ENCODE results near the gene TTC22. TPM values are rescaled to one million over a fixed set of nuclear protein-coding genes. Genes with fewer than 3 reads are reported as not detected.

The TTC22 gene
- total RNA-seq, 1 experiment from 2014 or later = 1.8 TPM

DNA sequence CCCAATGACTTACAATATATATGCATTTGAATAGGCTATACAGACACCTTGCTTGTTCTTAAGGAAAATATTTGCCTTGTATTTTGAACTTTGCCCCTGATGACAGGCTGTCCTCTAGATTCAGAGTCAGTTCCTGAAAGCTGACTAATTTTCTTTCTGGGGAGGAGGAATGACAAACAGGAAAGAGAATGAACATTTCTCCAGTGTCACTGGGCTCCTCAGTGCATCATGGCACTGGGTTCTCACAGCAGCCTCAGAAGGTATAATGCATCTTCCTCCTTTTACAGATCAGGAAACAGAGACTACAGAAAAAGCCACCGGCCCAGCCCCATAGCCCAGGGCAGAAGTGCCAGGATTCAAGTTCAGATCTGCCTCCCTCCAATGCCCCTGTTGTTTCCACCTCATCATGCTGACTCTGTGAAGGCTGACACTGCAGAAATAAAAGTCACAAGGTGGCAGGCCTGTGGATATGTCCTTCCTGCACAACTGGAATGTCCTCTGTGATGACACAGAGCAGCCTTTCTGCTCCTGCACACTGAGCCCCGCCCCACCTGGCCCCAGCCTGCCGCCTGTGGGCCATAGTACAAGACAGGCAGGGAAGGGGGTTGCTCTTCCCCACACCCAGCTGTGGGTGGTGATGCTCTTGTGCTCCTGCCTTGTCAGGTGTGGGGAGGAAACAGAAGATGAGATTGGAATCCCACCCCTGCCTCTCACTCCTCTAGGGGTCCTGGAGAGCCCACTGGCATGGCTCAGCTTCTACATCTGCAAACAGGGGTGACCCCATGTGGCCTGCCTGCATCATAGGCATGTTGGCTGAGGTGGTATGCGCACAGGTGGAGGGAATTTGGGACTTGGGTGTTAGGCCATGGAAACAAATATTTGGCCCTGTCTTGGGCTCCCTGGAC, 6.4 kb downstream of the TTC22 start (continued):
- TF ChIP-seq, protein P1, sequence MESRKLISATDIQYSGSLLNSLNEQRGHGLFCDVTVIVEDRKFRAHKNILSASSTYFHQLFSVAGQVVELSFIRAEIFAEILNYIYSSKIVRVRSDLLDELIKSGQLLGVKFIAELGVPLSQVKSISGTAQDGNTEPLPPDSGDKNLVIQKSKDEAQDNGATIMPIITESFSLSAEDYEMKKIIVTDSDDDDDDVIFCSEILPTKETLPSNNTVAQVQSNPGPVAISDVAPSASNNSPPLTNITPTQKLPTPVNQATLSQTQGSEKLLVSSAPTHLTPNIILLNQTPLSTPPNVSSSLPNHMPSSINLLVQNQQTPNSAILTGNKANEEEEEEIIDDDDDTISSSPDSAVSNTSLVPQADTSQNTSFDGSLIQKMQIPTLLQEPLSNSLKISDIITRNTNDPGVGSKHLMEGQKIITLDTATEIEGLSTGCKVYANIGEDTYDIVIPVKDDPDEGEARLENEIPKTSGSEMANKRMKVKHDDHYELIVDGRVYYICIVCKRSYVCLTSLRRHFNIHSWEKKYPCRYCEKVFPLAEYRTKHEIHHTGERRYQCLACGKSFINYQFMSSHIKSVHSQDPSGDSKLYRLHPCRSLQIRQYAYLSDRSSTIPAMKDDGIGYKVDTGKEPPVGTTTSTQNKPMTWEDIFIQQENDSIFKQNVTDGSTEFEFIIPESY (IDR thresholded peaks at IDR 0.05; ENCODE audit: extremely low read depth, insufficient replicate concordance, low read length) = no peak

DNA sequence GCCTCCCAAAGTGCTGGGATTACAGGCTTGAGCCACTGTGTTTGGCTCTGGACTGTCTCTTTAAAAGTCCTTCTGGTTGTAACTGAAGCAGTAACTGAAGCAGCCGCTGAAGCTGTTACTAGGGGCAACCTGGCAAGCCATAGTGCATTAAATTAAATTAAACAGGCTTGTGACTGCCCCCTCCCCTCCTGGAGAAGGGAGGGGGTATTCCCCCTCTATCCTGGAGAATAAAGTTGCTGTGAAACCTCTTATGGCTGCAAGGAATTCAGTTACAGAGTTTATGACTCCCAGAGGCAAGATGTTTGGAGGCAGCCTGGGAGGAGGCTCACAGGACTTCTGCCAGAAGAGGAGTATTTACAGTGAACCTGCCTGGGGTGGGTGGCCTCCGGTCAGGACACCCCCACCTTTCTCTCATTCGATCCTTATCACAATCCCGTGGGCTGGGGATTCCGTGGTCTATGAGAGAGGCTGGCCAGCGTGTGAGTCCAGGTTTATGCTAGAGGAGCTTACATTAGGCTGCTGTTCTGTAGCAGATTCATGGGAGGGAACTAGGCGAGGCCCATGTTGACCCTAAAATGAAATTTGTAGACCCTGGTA, 8.3 kb downstream of the TTC22 start:
- no peak overlapping the region for H2AFZ ChIP-seq (ENCODE audit: low read depth, low read length, poor library complexity, severe bottlenecking)
- no peak for TF ChIP-seq EZH2phosphoT487 (IDR thresholded peaks at IDR 0.05; ENCODE audit: borderline replicate concordance)
- TF ChIP-seq SIN3A (IDR thresholded peaks at IDR 0.05; ENCODE audit: low read depth) = no peak
- TF ChIP-seq ZFX (IDR thresholded peaks at IDR 0.05) = no peak
- no peak for TF ChIP-seq ZNF274 (IDR thresholded peaks at IDR 0.05; ENCODE audit: low read depth, low read length)
- no peak for TF ChIP-seq YY1 (IDR thresholded peaks at IDR 0.05; ENCODE audit: extremely low read depth, insufficient replicate concordance, low read depth, low read length)
- TF ChIP-seq ELF1 (IDR thresholded peaks at IDR 0.05; ENCODE audit: borderline replicate concordance, low read depth) = no peak
- intact Hi-C loops (cut with micrococcal nuclease) = no loop called here
- ATAC-seq (no peak), DNase-seq (ENCODE audit: low read depth, low spot score) (no peak)
- H3K27ac ChIP-seq (ENCODE audit: low read depth, low read length) = no peak overlapping the region
- H3K79me2 ChIP-seq (ENCODE audit: insufficient read depth, low read length) = no peaks in the 10 kb centered on the region
- ChIA-PET CTCF (interaction anchor here (0.6 to 1.2 kb wide), 4 partner anchors 9 to 293 kb away, joined by 3 to 5 read pairs (median 4); no protein-coding TSS in a partner anchor), RAD21 (ENCODE audit: low non-redundant PET in 1 of 2, low total read pairs in 2 of 2, uncharacterized antibody in 2 of 2, unreplicated experiment in 2 of 2) (interaction anchor here in 1 of 2 experiments (0.6 kb wide), 1 partner anchor 311 kb away, joined by 3 read pairs; no protein-coding TSS in a partner anchor), POLR2A (no interaction called here)
- no peaks in the 10 kb centered on the region; a peak in 1 of 4 replicates for H3K9me3 ChIP-seq (ENCODE audit: control insufficient read depth in 1 of 2, insufficient read depth in 1 of 2, low read depth in 1 of 2, low read length in 2 of 2)
- H3K9ac ChIP-seq (ENCODE audit: low read length) = no peak overlapping the region
- H3K36me3 ChIP-seq (ENCODE audit: control insufficient read depth in 1 of 2, insufficient read depth in 2 of 2, low read length in 2 of 2) = no peaks in the 10 kb centered on the region
- no peaks in the 10 kb centered on the region for H3K9me2 ChIP-seq (ENCODE audit: insufficient read depth)
- peaks cover 6 to 17% of the 10 kb centered on the region in 2 experiments; a peak in 3 of 4 replicates for H3K4me1 ChIP-seq (ENCODE audit: control insufficient read depth in 1 of 2, insufficient read depth in 2 of 2, low read length in 2 of 2)
- no TSS peak for BruUV-seq (replicated peaks)
- no peak overlapping the region for H3K4me2 ChIP-seq (ENCODE audit: low read length)
- H3K4me3 ChIP-seq (replicated peaks in 1 of 2; ENCODE audit: low read depth in 1 of 2, low read length in 2 of 2) = no peak overlapping the region
- no peaks in the 10 kb centered on the region for H4K20me1 ChIP-seq (ENCODE audit: insufficient read depth)
- H3K27me3 ChIP-seq (ENCODE audit: insufficient read depth, low read length) = no peaks in the 10 kb centered on the region
